ENCODE results near the gene CCT3.

GRCh38 chr1:156358641-156359040 lies 20.5 kb upstream of the CCT3 start:
- TF ChIP-seq, protein P1, sequence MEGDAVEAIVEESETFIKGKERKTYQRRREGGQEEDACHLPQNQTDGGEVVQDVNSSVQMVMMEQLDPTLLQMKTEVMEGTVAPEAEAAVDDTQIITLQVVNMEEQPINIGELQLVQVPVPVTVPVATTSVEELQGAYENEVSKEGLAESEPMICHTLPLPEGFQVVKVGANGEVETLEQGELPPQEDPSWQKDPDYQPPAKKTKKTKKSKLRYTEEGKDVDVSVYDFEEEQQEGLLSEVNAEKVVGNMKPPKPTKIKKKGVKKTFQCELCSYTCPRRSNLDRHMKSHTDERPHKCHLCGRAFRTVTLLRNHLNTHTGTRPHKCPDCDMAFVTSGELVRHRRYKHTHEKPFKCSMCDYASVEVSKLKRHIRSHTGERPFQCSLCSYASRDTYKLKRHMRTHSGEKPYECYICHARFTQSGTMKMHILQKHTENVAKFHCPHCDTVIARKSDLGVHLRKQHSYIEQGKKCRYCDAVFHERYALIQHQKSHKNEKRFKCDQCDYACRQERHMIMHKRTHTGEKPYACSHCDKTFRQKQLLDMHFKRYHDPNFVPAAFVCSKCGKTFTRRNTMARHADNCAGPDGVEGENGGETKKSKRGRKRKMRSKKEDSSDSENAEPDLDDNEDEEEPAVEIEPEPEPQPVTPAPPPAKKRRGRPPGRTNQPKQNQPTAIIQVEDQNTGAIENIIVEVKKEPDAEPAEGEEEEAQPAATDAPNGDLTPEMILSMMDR (IDR thresholded peaks at IDR 0.05 in 8 of 11, conservative IDR thresholded peaks at IDR 0.05 in 3 of 11), result no peak
- no peak for TF ChIP-seq POLR2A (IDR thresholded peaks at IDR 0.05)
